Loucy (cell line): Measurements from ENCODE around the gene TBX21.

Experiments used
- H2AFZ ChIP-seq: fragments of 200-600 bp; sonication (generic); 2 replicates; pipeline ENCODE4 v1.6.0; 2016; ENCODE audit warnings: antibody characterized with exemption, mild to moderate bottlenecking, low read length, moderate library complexity
- H3F3A ChIP-seq: fragments of 200-600 bp; 2 replicates; pipeline ENCODE4 v1.6.0; 2016; ENCODE audit warnings: antibody characterized with exemption, low read depth, mild to moderate bottlenecking
- H3K27me3 ChIP-seq: fragments of 200-600 bp; sonication (generic); 2 replicates; pipeline ENCODE4 v1.6.1; 2014; ENCODE audit warnings: low read length, mild to moderate bottlenecking; ENCODE audit not compliant: insufficient read depth, poor library complexity, severe bottlenecking
- H3K36me3 ChIP-seq: fragments of 200-600 bp; sonication (generic); 2 replicates; pipeline ENCODE4 v1.6.1; 2016; ENCODE audit warnings: low read length; ENCODE audit not compliant: insufficient read depth
- H3K4me1 ChIP-seq: fragments of 200-600 bp; sonication (generic); 2 replicates; pipeline ENCODE4 v1.5.1; 2014; ENCODE audit warnings: low read length, mild to moderate bottlenecking; ENCODE audit not compliant: insufficient read depth, poor library complexity, severe bottlenecking
- H3K4me2 ChIP-seq: fragments of 200-600 bp; sonication (generic); 2 replicates; pipeline ENCODE4 v1.6.0; 2014; ENCODE audit warnings: antibody characterized with exemption, low read length, low read depth, mild to moderate bottlenecking; ENCODE audit not compliant: poor library complexity, severe bottlenecking
- H3K4me3 ChIP-seq: fragments of 200-600 bp; sonication (generic); 2 replicates; pipeline ENCODE4 v1.5.1; 2014; ENCODE audit warnings: low read length, mild to moderate bottlenecking, mixed read lengths; ENCODE audit not compliant: poor library complexity, severe bottlenecking
- H3K79me2 ChIP-seq: fragments of 200-600 bp; sonication (generic); 2 replicates; pipeline ENCODE4 v1.6.1; 2014; ENCODE audit warnings: low read length; ENCODE audit not compliant: insufficient read depth
- H3K9ac ChIP-seq: fragments of 200-600 bp; sonication (generic); 2 replicates; pipeline ENCODE4 v1.6.0; 2014; ENCODE audit warnings: mild to moderate bottlenecking, low read depth, low read length, moderate library complexity; ENCODE audit not compliant: poor library complexity, severe bottlenecking
- H3K9me2 ChIP-seq: fragments of 200-600 bp; sonication (generic); replicated peaks from 2 replicates; pipeline ENCODE4 v1.6.1; 2016; ENCODE audit warnings: low read depth, low read length, mixed read lengths
- H3K9me3 ChIP-seq: fragments of 200-600 bp; sonication (generic); 2 replicates; pipeline ENCODE4 v1.6.1; 2014; ENCODE audit warnings: mild to moderate bottlenecking, antibody characterized with exemption, low read length, low read depth; ENCODE audit not compliant: insufficient read depth
- H4K20me1 ChIP-seq: fragments of 200-600 bp; sonication (generic); 2 replicates; pipeline ENCODE4 v1.6.0; 2014; ENCODE audit warnings: antibody characterized with exemption, low read length, mild to moderate bottlenecking; ENCODE audit not compliant: insufficient read depth, poor library complexity, severe bottlenecking
- CTCF ChIP-seq: fragments of 200-600 bp; sonication (generic); conservative IDR thresholded peaks from 2 replicates; pipeline ENCODE4 v1.5.1; 2014; ENCODE audit warnings: mild to moderate bottlenecking, antibody characterized with exemption, low read length
- EZH2phosphoT487 ChIP-seq: fragments of 200-600 bp; IDR thresholded peaks from 2 replicates; pipeline ENCODE4 v1.6.1; 2018; ENCODE audit warnings: antibody characterized with exemption, mild to moderate bottlenecking, moderate library complexity, borderline replicate concordance

The TBX21 gene

GRCh38 chr17:47733047-47733673, at the start of gene TBX21:
TSS of gene TBX21 (plus strand) at chr17:47733236. CDS start at chr17:47733455, 219 bp downstream.
- Histone ChIP-seq H3K4me2 (peak within 1 kb of the TSS; percentile 47), H3K36me3 (no peaks in the 10 kb centered on the region), H3K27me3 (no peaks in the 10 kb centered on the region), H3K9me3 (no peaks in the 10 kb centered on the region), H3K9ac (no peak within 1 kb of the TSS), H3K4me3 (peak within 1 kb of the TSS; percentile 37), H3K9me2 (no peaks in the 10 kb centered on the region), H4K20me1 (no peaks in the 10 kb centered on the region), H3K4me1 (peaks cover 15% of the 10 kb centered on the region), H3K79me2 (no peaks in the 10 kb centered on the region), H2AFZ (peak within 1 kb of the TSS; percentile 37), H3F3A (no peaks in the 10 kb centered on the region)
- TF ChIP-seq CTCF: peak; percentile 45
- TF ChIP-seq EZH2phosphoT487: no peak

GRCh38 chr17:47684025-47684424, 49.0 kb upstream of the TBX21 start:
- Histone ChIP-seq H3F3A (no peaks in the 10 kb centered on the region; the same call in 1 of the 2 replicates), H3K9me3 (no peaks in the 10 kb centered on the region), H3K79me2 (no peaks in the 10 kb centered on the region), H3K4me2 (no peak overlapping the region), H3K4me3 (no peak overlapping the region), H3K36me3 (peaks cover 65% of the 10 kb centered on the region), H4K20me1 (no peaks in the 10 kb centered on the region), H3K9me2 (no peaks in the 10 kb centered on the region), H3K4me1 (no peaks in the 10 kb centered on the region), H3K9ac (no peak overlapping the region), H3K27me3 (no peaks in the 10 kb centered on the region), H2AFZ (no peak overlapping the region)
- no peak for TF ChIP-seq EZH2phosphoT487
- TF ChIP-seq CTCF: no peak

- Histone ChIP-seq H3F3A (no peaks in the 10 kb centered on the region; the same call in 1 of the 2 replicates), H3K4me2 (no peak overlapping the region), H3K9ac (no peak overlapping the region), H3K4me1 (no peaks in the 10 kb centered on the region), H3K36me3 (peaks cover 59% of the 10 kb centered on the region), H4K20me1 (no peaks in the 10 kb centered on the region), H3K9me3 (no peaks in the 10 kb centered on the region), H3K9me2 (no peaks in the 10 kb centered on the region), H3K4me3 (no peak overlapping the region), H3K79me2 (no peaks in the 10 kb centered on the region), H3K27me3 (no peaks in the 10 kb centered on the region), H2AFZ (no peak overlapping the region)
- TF ChIP-seq EZH2phosphoT487 (no peak), CTCF (no peak)
Observed at GRCh38 chr17:47684535-47685193, 48.4 kb upstream of the TBX21 start.
